ENCODE data around the gene TUBA4A.

TUBA4A gene

GRCh38 chr2:219230059-219230540 is 23.6 kb downstream of the TUBA4A start:
- peak; percentile 50 for DNase-seq (ENCODE audit: low read depth)
- no peak for TF ChIP-seq CTCF (IDR thresholded peaks at IDR 0.05; ENCODE audit: low read length, missing control alignments)
- peak overlapping the region; percentile 79 for H3K4me3 ChIP-seq (replicated peaks; ENCODE audit: low read depth, low read length)

- H3K4me3 ChIP-seq (replicated peaks; ENCODE audit: low read depth, low read length): peak within 1 kb of the TSS; percentile 79
- TF ChIP-seq CTCF (IDR thresholded peaks at IDR 0.05; ENCODE audit: low read length, missing control alignments): no peak
- peak; percentile 99 for DNase-seq (ENCODE audit: low read depth)
These were observed 24.2 kb downstream of the TUBA4A start, which contains the start of the genes ANKZF1 and ATG9A for GRCh38 chr2:219229305-219230058. Gene ANKZF1 (plus strand): TSS chr2:219229806. CDS start chr2:219230258, 452 bp downstream. Gene ATG9A (minus strand): TSS chr2:219229636. CDS start chr2:219228024, 1,612 bp downstream.

- DNase-seq (ENCODE audit: low read depth): no peak
- H3K4me3 ChIP-seq (replicated peaks; ENCODE audit: low read depth, low read length): peak overlapping the region; percentile 79
- TF ChIP-seq CTCF (IDR thresholded peaks at IDR 0.05; ENCODE audit: low read length, missing control alignments): no peak
These were observed 24.8 kb downstream of the TUBA4A start for GRCh38 chr2:219228911-219229304.

GRCh38 chr2:219228041-219228910 is 25.4 kb downstream of the TUBA4A start:
- TF ChIP-seq CTCF (IDR thresholded peaks at IDR 0.05; ENCODE audit: low read length, missing control alignments): no peak
- DNase-seq (ENCODE audit: low read depth): no peak
- peak overlapping the region; percentile 79 for H3K4me3 ChIP-seq (replicated peaks; ENCODE audit: low read depth, low read length)

GRCh38 chr2:219225350-219225749 is 28.4 kb downstream of the TUBA4A start:
- no peak for TF ChIP-seq CTCF (IDR thresholded peaks at IDR 0.05; ENCODE audit: low read length, missing control alignments)
- H3K4me3 ChIP-seq (replicated peaks; ENCODE audit: low read depth, low read length): no peak overlapping the region
- DNase-seq (ENCODE audit: low read depth): no peak

- no peak for DNase-seq (ENCODE audit: low read depth)
- H3K4me3 ChIP-seq (replicated peaks; ENCODE audit: low read depth, low read length): no peak overlapping the region
- TF ChIP-seq CTCF (IDR thresholded peaks at IDR 0.05; ENCODE audit: low read length, missing control alignments): no peak
These were observed 29.7 kb downstream of the TUBA4A start for GRCh38 chr2:219223831-219224610.
